ENCODE data around the gene THSD4.

DNA sequence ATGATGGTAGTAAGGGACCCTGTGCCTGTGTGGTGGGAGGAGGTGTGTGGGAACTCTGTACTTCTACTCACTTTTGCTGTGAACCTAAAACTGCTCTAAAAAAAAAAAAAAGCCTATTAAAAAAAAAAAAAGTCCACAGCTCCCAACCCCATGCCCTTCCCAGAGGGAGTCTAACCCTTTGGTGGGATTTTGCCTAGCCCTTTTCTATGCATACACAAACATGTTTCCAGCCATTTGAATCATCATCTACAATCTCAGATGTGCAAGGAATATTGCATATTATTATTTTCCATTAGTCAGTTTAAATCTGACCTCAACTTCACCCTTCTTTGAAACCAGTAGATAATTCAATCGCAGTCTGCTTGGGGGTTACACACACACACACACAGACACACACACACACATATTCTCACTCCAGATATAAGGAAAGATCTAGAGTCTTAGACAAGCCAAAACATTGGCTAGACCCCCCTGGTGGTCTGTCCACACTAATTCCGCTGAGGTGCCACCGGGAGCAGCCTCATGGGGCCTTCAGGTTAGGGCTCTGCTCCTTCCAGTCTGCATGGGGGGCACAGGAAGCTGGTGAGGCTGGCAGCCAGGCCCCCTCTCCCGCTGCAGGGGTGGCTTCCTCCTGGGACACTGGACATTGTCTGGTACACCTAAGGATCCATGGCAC lies 619.6 kb downstream of the THSD4 start:
- TF ChIP-seq, protein P1, sequence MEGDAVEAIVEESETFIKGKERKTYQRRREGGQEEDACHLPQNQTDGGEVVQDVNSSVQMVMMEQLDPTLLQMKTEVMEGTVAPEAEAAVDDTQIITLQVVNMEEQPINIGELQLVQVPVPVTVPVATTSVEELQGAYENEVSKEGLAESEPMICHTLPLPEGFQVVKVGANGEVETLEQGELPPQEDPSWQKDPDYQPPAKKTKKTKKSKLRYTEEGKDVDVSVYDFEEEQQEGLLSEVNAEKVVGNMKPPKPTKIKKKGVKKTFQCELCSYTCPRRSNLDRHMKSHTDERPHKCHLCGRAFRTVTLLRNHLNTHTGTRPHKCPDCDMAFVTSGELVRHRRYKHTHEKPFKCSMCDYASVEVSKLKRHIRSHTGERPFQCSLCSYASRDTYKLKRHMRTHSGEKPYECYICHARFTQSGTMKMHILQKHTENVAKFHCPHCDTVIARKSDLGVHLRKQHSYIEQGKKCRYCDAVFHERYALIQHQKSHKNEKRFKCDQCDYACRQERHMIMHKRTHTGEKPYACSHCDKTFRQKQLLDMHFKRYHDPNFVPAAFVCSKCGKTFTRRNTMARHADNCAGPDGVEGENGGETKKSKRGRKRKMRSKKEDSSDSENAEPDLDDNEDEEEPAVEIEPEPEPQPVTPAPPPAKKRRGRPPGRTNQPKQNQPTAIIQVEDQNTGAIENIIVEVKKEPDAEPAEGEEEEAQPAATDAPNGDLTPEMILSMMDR (conservative IDR thresholded peaks at IDR 0.05; ENCODE audit: low read depth, low read length): no peak
- TF ChIP-seq EZH2 (IDR thresholded peaks at IDR 0.05; ENCODE audit: low read length, unreplicated experiment): no peak
